Measurements from ENCODE around the gene NMNAT2. TPM values are rescaled to one million over a fixed set of nuclear protein-coding genes. Genes with fewer than 3 reads are reported as not detected.

Gene NMNAT2
- total and polyA plus RNA-seq, 7 donors: 0.04 to 0.61 (median 0.38) TPM

GRCh38 chr1:183308719-183309118 is 109.5 kb downstream of the NMNAT2 start:
- H3K27ac ChIP-seq: no peak overlapping the region
- WGBS, 3 donors: 96 to 100% (median 97%) methylated on average over 4 of the region's 4 CpGs
- no peak for ATAC-seq
- H3K4me3 ChIP-seq: no peak overlapping the region
- DNase-seq: no peak
- H3K27me3 ChIP-seq (ENCODE audit: insufficient read depth in 3 of 3, low read length in 2 of 3): no peaks in the 10 kb centered on the region
- no peaks in the 10 kb centered on the region for H3K36me3 ChIP-seq (ENCODE audit: insufficient read depth in 1 of 2, low read depth in 1 of 2)
- TF ChIP-seq, protein P1, sequence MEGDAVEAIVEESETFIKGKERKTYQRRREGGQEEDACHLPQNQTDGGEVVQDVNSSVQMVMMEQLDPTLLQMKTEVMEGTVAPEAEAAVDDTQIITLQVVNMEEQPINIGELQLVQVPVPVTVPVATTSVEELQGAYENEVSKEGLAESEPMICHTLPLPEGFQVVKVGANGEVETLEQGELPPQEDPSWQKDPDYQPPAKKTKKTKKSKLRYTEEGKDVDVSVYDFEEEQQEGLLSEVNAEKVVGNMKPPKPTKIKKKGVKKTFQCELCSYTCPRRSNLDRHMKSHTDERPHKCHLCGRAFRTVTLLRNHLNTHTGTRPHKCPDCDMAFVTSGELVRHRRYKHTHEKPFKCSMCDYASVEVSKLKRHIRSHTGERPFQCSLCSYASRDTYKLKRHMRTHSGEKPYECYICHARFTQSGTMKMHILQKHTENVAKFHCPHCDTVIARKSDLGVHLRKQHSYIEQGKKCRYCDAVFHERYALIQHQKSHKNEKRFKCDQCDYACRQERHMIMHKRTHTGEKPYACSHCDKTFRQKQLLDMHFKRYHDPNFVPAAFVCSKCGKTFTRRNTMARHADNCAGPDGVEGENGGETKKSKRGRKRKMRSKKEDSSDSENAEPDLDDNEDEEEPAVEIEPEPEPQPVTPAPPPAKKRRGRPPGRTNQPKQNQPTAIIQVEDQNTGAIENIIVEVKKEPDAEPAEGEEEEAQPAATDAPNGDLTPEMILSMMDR (IDR thresholded peaks at IDR 0.05): no peak
- no peaks in the 10 kb centered on the region for H3K4me1 ChIP-seq
- intact Hi-C loops (cut with DNase I): no loop called here
- H3K9me3 ChIP-seq: no peaks in the 10 kb centered on the region

- no peaks in the 10 kb centered on the region for H3K9me3 ChIP-seq
- no peak overlapping the region for H3K27ac ChIP-seq
- H3K4me3 ChIP-seq: no peak overlapping the region
- WGBS, 3 donors: 50 to 56% (median 51%) methylated on average over 5 of the region's 5 CpGs
- intact Hi-C loops (cut with DNase I): no loop called here
- ATAC-seq (no peak), DNase-seq (no peak)
- no peaks in the 10 kb centered on the region for H3K36me3 ChIP-seq (ENCODE audit: insufficient read depth in 1 of 2, low read depth in 1 of 2)
- H3K27me3 ChIP-seq (ENCODE audit: insufficient read depth in 3 of 3, low read length in 2 of 3): no peaks in the 10 kb centered on the region
- TF ChIP-seq, protein P1 (IDR thresholded peaks at IDR 0.05): peak; percentile 23
- H3K4me1 ChIP-seq: no peaks in the 10 kb centered on the region
Observed at GRCh38 chr1:183306317-183307042, 111.7 kb downstream of the NMNAT2 start.

DNA sequence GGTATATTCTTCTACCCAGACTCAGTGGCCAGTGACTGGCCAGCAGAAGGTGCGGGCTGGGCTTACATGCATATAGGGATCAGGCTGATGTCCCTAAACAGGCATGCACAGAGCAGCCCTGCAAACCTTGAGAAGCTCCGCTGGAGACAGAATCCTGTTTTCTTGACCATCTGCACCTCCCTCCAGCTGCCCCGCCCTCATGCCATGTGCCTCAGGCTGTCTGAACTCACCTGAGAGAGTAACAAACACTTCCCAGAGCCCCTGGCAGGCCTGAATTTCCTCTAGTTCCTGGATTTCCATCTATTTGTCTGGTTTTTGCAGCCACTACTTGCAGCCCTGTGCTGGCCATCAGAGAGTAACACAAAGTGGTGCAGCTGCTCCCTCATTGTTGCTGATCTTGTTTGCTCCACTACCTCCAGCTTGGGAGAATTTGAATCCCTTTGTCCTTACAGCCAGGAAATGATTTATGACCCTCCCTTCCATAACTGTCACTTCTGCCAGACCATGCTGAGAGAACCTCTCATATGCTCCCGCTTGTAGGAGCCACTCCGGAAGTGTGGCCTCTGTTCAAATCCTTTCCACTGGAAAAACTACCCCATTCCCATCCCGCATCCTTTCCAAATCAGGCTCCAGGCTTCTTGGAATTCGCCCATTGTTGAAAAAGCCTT is 113.6 kb downstream of the NMNAT2 start:
- Histone ChIP-seq H3K9me3 (no peaks in the 10 kb centered on the region), H3K36me3 (ENCODE audit: insufficient read depth in 1 of 2, low read depth in 1 of 2) (no peaks in the 10 kb centered on the region), H3K4me1 (no peaks in the 10 kb centered on the region), H3K4me3 (no peak overlapping the region), H3K27ac (no peak overlapping the region), H3K27me3 (ENCODE audit: insufficient read depth in 3 of 3, low read length in 2 of 3) (no peaks in the 10 kb centered on the region)
- intact Hi-C loops (cut with DNase I): no loop called here
- TF ChIP-seq, protein P1 (IDR thresholded peaks at IDR 0.05): no peak
- ATAC-seq: peak in 3 of 4 donors; percentile 37 to 53 (median 44)
- no peak for DNase-seq
- 53 to 60% (median 56%) methylated on average over 7 of the region's 7 CpGs for whole genome bisulfite sequencing, 3 donors

DNA sequence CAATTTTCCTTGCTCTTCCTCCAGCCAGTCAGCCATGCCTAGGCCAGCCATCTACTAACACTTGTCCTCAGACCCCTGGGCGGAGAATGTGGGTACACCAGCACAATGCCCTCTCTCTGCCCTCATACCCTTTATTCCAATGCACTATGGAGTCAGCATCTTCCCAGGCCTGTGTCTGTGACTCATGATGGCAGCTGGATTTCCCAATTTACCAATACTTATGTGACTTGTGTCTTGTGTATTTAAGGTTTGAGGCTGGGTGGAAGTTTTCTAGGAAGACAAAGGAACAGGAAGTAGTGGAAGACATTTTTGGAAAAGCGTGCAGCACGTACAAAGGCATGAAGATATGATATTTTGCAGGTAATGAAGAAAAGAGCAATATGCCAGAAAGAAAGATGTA is 114.3 kb downstream of the NMNAT2 start:
- Histone ChIP-seq H3K4me3 (no peak overlapping the region), H3K9me3 (no peaks in the 10 kb centered on the region), H3K36me3 (ENCODE audit: insufficient read depth in 1 of 2, low read depth in 1 of 2) (no peaks in the 10 kb centered on the region), H3K4me1 (no peaks in the 10 kb centered on the region), H3K27ac (no peak overlapping the region), H3K27me3 (ENCODE audit: insufficient read depth in 3 of 3, low read length in 2 of 3) (no peaks in the 10 kb centered on the region)
- ATAC-seq: no peak
- TF ChIP-seq, protein P1 (IDR thresholded peaks at IDR 0.05): no peak
- DNase-seq: no peak
- intact Hi-C loops (cut with DNase I): no loop called here
- 90 to 92% (median 91%) methylated on average over 3 of the region's 3 CpGs for WGBS, 3 donors
